ENCODE data around the gene PFKFB4. TPM values are rescaled to one million over a fixed set of nuclear protein-coding genes. Genes with fewer than 3 reads are reported as not detected.

The PFKFB4 gene
- total RNA-seq, 1 donor from 2014 or later = 22.4 TPM

- DNase-seq (ENCODE audit: low read depth) = no peak
- H3K4me3 ChIP-seq (ENCODE audit: low read depth, low read length) = no peak overlapping the region
- no peaks in the 10 kb centered on the region for H3K27me3 ChIP-seq (ENCODE audit: control insufficient read depth, insufficient read depth, low read length)
- no peak for TF ChIP-seq CTCF (IDR thresholded peaks at IDR 0.05; ENCODE audit: insufficient read depth, low read length, poor library complexity, severe bottlenecking)
- H3K36me3 ChIP-seq (ENCODE audit: control insufficient read depth, insufficient read depth, low read length) = no peaks in the 10 kb centered on the region
These were observed 28.6 kb downstream of the PFKFB4 start for GRCh38 chr3:48528048-48528447.

- TF ChIP-seq CTCF (IDR thresholded peaks at IDR 0.05; ENCODE audit: insufficient read depth, low read length, poor library complexity, severe bottlenecking) = no peak
- DNase-seq (ENCODE audit: low read depth) = no peak
- Histone ChIP-seq H3K4me3 (ENCODE audit: low read depth, low read length) (no peak overlapping the region), H3K36me3 (ENCODE audit: control insufficient read depth, insufficient read depth, low read length) (no peaks in the 10 kb centered on the region), H3K27me3 (ENCODE audit: control insufficient read depth, insufficient read depth, low read length) (no peaks in the 10 kb centered on the region)
These were observed 31.6 kb downstream of the PFKFB4 start for GRCh38 chr3:48524970-48525369.

GRCh38 chr3:48521635-48522034, 35.0 kb downstream of the PFKFB4 start:
- H3K36me3 ChIP-seq (ENCODE audit: control insufficient read depth, insufficient read depth, low read length) = no peaks in the 10 kb centered on the region

GRCh38 chr3:48519277-48519643, 37.3 kb downstream of the PFKFB4 start:
- H3K36me3 ChIP-seq (ENCODE audit: control insufficient read depth, insufficient read depth, low read length) = no peaks in the 10 kb centered on the region
- TF ChIP-seq CTCF (IDR thresholded peaks at IDR 0.05; ENCODE audit: insufficient read depth, low read length, poor library complexity, severe bottlenecking) = no peak
- DNase-seq (ENCODE audit: low read depth) = no peak
- no peak overlapping the region for H3K4me3 ChIP-seq (ENCODE audit: low read depth, low read length)
- no peaks in the 10 kb centered on the region for H3K27me3 ChIP-seq (ENCODE audit: control insufficient read depth, insufficient read depth, low read length)

More at GRCh38 chr3:48521635-48522034, 35.0 kb downstream of the PFKFB4 start:
- no peak for DNase-seq (ENCODE audit: low read depth)
- TF ChIP-seq CTCF (IDR thresholded peaks at IDR 0.05; ENCODE audit: insufficient read depth, low read length, poor library complexity, severe bottlenecking) = no peak
- Histone ChIP-seq H3K27me3 (ENCODE audit: control insufficient read depth, insufficient read depth, low read length) (no peaks in the 10 kb centered on the region), H3K4me3 (ENCODE audit: low read depth, low read length) (no peak overlapping the region)

GRCh38 chr3:48518638-48519276, 37.8 kb downstream of the PFKFB4 start:
- H3K27me3 ChIP-seq (ENCODE audit: control insufficient read depth, insufficient read depth, low read length) = no peaks in the 10 kb centered on the region
- no peak for TF ChIP-seq CTCF (IDR thresholded peaks at IDR 0.05; ENCODE audit: insufficient read depth, low read length, poor library complexity, severe bottlenecking)
- no peaks in the 10 kb centered on the region for H3K36me3 ChIP-seq (ENCODE audit: control insufficient read depth, insufficient read depth, low read length)
- no peak overlapping the region for H3K4me3 ChIP-seq (ENCODE audit: low read depth, low read length)
- no peak for DNase-seq (ENCODE audit: low read depth)

- Histone ChIP-seq H3K36me3 (ENCODE audit: control insufficient read depth, insufficient read depth, low read length) (no peaks in the 10 kb centered on the region), H3K4me3 (ENCODE audit: low read depth, low read length) (no peak overlapping the region), H3K27me3 (ENCODE audit: control insufficient read depth, insufficient read depth, low read length) (no peaks in the 10 kb centered on the region)
- no peak for TF ChIP-seq CTCF (IDR thresholded peaks at IDR 0.05; ENCODE audit: insufficient read depth, low read length, poor library complexity, severe bottlenecking)
- no peak for DNase-seq (ENCODE audit: low read depth)
These were observed 38.5 kb downstream of the PFKFB4 start for GRCh38 chr3:48518069-48518468.

Data from kidney epithelial cell (primary cell).